Stimulated activated CD8-positive, alpha-beta memory T cell treated with anti-CD3 and anti-CD28 coated beads, Interleukin-15, amount 100 ng/mL, for 24 hours (primary cell): ENCODE results near the gene MYO3A.

Experiments used
- DNase-seq: peaks from one replicate; pipeline ENCODE4 v3.0.0-alpha.2; 2020; ENCODE audit warnings: low read depth

Gene MYO3A, protein sequence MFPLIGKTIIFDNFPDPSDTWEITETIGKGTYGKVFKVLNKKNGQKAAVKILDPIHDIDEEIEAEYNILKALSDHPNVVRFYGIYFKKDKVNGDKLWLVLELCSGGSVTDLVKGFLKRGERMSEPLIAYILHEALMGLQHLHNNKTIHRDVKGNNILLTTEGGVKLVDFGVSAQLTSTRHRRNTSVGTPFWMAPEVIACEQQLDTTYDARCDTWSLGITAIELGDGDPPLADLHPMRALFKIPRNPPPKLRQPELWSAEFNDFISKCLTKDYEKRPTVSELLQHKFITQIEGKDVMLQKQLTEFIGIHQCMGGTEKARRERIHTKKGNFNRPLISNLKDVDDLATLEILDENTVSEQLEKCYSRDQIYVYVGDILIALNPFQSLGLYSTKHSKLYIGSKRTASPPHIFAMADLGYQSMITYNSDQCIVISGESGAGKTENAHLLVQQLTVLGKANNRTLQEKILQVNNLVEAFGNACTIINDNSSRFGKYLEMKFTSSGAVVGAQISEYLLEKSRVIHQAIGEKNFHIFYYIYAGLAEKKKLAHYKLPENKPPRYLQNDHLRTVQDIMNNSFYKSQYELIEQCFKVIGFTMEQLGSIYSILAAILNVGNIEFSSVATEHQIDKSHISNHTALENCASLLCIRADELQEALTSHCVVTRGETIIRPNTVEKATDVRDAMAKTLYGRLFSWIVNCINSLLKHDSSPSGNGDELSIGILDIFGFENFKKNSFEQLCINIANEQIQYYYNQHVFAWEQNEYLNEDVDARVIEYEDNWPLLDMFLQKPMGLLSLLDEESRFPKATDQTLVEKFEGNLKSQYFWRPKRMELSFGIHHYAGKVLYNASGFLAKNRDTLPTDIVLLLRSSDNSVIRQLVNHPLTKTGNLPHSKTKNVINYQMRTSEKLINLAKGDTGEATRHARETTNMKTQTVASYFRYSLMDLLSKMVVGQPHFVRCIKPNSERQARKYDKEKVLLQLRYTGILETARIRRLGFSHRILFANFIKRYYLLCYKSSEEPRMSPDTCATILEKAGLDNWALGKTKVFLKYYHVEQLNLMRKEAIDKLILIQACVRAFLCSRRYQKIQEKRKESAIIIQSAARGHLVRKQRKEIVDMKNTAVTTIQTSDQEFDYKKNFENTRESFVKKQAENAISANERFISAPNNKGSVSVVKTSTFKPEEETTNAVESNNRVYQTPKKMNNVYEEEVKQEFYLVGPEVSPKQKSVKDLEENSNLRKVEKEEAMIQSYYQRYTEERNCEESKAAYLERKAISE (N-terminal part only)

DNA sequence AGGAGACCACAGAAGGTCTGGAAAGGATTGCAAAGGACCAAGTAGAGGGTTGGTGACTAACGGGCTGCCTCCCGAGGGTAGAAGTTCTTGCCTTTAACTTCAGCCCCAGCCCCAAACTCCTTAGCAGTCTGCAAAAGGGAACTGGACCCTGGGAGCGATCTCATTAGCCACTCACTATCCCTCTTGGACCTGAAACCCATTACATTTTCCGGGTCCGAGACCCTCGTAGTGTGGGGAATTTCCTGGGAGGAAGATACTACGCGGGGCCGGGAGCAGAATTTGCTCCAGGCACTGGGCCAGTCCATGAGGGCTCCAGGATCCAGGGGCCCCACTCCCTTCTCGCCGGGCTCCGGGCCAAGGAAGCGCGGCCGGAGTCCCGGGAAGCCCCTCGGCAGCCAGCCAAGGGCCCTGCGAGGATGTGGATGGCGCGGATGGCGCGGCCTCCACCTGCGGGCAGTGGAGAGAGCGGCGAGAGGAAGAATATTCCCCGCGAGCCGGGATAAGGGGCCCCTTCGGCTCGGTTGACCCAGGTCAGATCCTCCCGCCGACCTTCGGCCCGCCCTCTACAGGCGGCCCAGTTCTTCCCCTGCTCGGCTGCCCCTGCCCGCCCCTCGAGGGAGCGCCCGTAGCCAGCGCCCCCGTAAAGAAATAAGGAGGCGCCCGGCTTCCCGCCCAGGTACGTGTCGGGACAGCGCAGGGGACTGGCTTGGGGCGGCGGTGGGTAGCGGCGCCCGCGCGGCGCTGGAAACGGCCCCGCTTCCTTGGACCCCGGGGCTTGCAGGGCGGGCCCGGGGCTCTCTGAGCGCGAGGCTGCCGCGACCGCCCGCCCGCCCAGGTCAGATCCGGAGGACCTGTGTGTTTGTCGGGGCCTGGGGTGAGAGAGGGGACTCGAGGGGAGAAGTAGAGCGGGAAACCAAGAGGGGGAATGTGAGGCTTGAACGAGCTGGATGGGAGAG, at the start of gene MYO3A:
MYO3A (plus strand) TSS at position 577 of the 956 bp plus-strand sequence. CDS start 17,882 bp downstream, outside the sequence.
- no peak for DNase-seq

DNA sequence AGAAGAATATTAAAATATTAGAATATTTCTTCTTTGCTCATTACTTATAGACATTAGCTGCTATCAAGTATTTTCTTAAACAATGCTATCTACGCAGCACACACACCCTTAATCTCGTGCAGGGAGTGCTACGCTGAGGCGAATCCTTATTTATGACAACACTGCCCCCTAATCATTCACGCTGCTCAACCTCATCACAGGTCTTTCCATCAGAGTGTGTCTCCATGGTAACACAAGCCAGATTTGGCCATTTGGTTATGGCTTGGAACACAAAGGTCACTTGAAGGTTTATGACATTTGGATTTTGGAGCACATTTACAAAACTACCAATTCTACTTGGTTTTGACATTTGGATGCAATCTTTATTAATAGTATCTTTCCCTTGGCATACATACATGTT, 45.4 kb upstream of the MYO3A start:
- DNase-seq = no peak

DNA sequence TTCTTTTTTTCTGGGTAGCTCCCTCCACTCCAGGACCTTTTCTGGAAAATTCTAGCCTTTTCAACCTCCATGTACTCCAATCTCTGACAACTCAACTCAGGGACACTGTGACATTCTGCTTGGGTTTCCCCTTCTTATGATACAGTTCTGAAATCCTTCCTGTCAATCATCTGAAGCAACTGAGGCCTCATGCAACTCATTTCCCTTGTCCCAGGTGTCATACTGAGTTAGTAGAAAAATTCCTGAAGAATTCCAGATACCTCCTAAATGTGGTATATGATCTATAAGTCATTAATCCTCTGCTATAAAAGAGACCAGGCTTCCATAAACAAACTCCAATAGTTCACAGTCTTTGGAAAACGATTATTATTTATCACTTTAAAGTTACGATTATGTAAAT, 43.0 kb upstream of the MYO3A start:
- DNase-seq = no peak

- no peak for DNase-seq
Observed at GRCh38 chr10:25895856-25896255, 38.2 kb upstream of the MYO3A start.

DNA sequence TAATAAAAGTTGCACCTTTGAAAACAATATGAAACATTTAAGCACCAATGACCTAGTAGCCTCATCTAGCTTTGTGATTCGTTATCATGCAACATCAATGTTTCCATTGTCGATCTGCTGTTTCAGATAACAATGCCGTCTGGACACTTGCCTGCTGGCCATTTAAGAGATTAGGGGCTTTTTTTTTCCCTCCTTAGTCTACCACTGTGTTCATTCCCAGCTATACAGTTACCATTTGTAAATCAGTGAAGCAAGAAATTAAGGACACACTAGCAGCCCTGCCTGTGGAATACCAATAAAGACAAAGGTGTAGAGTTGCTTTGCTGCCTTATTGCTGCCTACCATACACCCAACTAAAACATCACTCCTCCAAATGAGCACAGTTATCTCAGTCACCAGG, 37.6 kb upstream of the MYO3A start:
- DNase-seq = no peak

DNA sequence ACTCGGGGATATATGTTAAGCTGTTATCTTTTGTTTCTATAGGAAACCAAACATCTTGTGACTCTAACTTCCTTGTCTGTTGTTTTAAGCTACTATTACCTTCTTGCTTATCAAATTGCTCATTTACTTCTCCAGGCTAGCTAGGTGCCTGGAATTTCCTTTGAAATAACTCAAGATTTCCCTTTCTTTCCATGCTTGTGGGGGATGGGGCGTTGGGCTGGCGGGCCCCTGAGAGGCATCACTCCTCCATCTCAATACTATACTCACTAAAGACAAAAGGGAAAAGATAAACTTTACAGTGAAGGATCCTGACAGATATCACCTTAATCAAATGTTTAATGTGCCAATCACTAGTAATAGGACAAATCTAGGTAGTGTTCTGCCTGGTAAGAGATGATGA, 34.7 kb upstream of the MYO3A start:
- no peak for DNase-seq

DNA sequence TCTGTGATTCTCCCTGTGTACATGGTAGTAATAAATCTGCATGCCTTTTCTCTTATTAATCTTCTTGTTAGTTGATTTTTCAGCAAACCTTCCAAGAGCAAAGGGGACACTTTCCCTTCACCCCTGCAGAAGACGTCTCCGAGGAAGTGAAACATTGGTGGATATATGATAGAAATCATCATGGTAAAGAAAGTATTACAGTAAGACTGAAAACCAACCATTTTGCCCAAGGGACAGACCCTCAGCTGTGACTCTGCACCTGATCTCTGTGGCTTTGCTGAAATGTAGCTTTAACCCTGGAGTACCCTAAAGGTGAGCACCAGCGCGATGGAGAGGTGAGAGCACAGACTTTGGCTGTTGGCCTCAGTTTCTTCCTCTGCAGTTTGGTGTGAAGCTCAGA, 32.8 kb upstream of the MYO3A start:
- no peak for DNase-seq

GRCh38 chr10:25902002-25902401, 32.0 kb upstream of the MYO3A start:
- DNase-seq = no peak

DNA sequence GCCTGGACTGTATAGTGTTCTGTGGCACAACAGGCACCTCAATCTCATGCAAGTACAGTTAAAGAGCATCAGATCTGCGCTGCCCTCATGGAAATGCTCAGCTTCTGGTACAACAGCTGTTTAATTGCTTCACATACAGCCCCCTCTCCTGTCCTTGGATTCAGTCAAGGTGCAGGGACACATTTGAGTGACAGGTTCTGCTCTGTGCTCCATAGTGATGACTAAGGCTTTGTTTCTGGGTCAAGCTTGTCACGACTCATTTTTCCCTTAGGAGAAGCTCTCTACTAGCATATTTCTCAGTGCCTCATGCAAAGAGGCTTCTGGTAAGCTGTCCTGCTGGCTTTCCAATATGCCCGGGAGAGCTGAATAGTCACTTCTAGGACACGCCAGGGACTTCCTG, 26.8 kb upstream of the MYO3A start:
- no peak for DNase-seq

DNA sequence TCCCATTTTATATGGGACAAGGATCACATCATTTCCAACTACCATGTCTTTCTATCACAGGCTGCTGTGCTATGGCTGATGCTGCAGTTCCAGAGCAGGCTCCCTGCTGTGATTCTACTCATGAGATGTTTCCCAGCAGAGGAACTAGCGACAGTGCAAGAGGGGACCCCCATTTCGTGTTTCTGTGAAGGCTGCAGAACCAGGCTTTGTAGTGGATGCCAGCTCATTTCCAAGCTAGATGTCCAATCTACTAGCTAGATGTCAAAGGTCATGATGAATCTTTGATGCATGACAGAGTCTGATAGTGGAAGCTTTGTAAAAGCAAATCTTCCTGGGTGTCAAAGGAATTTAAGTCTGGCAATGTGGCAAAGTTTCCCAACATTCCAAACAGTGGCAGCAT, 21.2 kb upstream of the MYO3A start:
- DNase-seq = no peak

- no peak for DNase-seq
Observed at GRCh38 chr10:25914776-25915175, 19.3 kb upstream of the MYO3A start.

GRCh38 chr10:25934621-25935139, 651 bp downstream of the MYO3A start:
- no peak for DNase-seq

DNA sequence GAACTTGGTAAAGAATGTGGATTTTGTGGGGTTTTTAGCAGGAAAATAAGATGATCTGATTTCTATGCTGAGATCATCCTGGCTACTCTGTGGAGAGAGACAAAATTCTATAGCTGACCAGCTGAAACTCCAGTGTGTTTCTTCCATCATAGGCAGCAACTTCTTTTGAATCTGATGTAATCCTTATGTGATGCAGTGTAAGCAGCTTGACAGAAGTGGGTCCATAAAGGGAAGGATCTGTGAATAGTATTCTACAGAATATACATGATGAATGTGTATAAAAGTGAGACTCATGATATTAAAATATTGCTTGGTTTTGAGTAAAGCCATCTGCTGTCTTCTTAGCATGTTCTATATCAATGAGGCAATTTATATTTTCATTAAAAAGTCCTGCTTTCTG, 4.4 kb downstream of the MYO3A start:
- no peak for DNase-seq

GRCh38 chr10:25944771-25945170, 10.7 kb downstream of the MYO3A start:
- DNase-seq = no peak

DNA sequence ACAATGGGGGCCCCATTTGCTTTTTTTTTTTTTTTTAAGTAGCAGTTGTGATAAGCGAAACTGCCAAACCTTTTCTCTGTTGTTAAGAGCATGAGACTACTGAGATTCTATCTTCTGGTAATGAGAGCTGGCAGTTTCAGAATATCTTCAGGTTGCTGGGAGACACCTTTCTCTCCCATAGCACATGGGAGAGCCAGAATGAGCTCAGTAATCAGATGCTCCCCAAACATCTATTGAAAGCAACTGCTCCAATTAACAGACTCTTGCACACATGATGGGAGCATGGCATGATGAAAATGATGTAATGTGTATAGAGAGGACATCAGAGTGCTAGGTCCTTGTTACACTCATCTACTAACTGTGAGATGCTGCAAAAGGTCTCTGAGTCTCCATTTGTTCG, 18.8 kb downstream of the MYO3A start:
- DNase-seq = no peak

DNA sequence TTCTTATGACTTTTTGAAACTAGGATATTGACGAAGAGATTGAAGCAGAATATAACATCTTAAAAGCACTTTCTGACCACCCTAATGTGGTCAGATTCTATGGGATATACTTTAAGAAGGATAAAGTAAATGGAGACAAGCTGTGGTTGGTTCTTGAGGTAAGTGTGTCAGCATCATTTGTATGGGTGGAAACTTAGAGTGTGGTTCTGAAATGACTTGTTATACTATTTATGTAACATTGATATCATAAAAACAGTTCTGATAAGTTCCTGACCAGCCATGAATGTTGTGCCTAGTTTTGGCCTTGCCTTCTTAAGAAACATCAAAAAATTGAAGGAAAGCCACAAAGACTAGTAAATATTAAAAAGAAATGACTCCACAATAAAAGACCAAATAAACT, 20.8 kb downstream of the MYO3A start:
- DNase-seq = no peak

GRCh38 chr10:25959540-25960232, 25.7 kb downstream of the MYO3A start:
- DNase-seq = no peak

- no peak for DNase-seq
Observed at GRCh38 chr10:25965584-25965983, 31.6 kb downstream of the MYO3A start.

DNA sequence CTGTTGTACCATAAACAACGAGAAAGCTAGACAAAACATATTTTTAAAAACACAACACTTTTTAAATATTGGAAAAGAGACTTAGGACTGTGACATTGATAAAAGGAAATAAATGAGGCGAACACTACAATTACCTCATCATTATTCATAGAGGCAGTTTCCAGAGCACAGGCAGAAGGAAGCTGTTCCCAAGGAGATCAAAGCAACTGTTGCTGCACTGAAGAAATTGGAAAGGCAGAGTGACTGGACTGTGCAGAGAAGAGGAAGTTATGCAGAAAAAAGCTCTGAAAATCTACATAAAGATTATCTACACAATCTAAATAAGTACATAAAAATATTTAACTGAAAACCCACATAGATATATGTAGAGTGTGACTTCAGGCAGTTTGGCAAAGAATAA, 32.8 kb downstream of the MYO3A start:
- no peak for DNase-seq

- no peak for DNase-seq
Observed at GRCh38 chr10:25972631-25973030, 38.6 kb downstream of the MYO3A start.
